HG03442 (cell line): ENCODE measurements around the gene REL.
A peak's percentile ranks its signal among the peaks of the same experiment; 100 is the strongest.
"Not testable (repeated sequence)": the region's sequence is repeated elsewhere in the genome, so short reads cannot be mapped to it uniquely, and the experiment has no call there.

Source experiments
- ATAC-seq: cut with Tn5 transposase; IDR thresholded peaks from one replicate; pipeline ENCODE4 v1.9.1; 2021; ENCODE audit warnings: mild to moderate bottlenecking, moderate library complexity; ENCODE audit not compliant: unreplicated experiment

The REL gene

GRCh38 chr2:60881047-60881932, at the start of gene REL:
Gene REL (plus strand): TSS chr2:60881574. CDS start chr2:60881841, 267 bp downstream.
- peak; percentile 79 for ATAC-seq

GRCh38 chr2:60831921-60832320, 49.5 kb upstream of the REL start:
- no peak for ATAC-seq

- no peak for ATAC-seq
These were observed 48.8 kb upstream of the REL start for GRCh38 chr2:60832621-60833020.

- ATAC-seq = peak; percentile 42
These were observed 47.1 kb upstream of the REL start for GRCh38 chr2:60834270-60834717.

GRCh38 chr2:60836491-60836890, 44.9 kb upstream of the REL start:
- no peak for ATAC-seq

GRCh38 chr2:60837123-60837522, 44.3 kb upstream of the REL start:
- no peak for ATAC-seq

GRCh38 chr2:60838481-60838880, 42.9 kb upstream of the REL start:
- ATAC-seq = no peak

GRCh38 chr2:60839126-60839813, 42.1 kb upstream of the REL start:
- peak; percentile 51 for ATAC-seq

- ATAC-seq = peak; percentile 53
These were observed 40.5 kb upstream of the REL start for GRCh38 chr2:60840880-60841279.

- ATAC-seq = no peak
These were observed 38.4 kb upstream of the REL start for GRCh38 chr2:60843006-60843405.

GRCh38 chr2:60844105-60844504, 37.3 kb upstream of the REL start:
- ATAC-seq = peak; percentile 23

- no peak for ATAC-seq
These were observed 33.5 kb upstream of the REL start for GRCh38 chr2:60847854-60848253.

- no peak for ATAC-seq
These were observed 32.2 kb upstream of the REL start for GRCh38 chr2:60849187-60849586.

GRCh38 chr2:60852282-60852860, 29.0 kb upstream of the REL start:
- ATAC-seq = no peak

- ATAC-seq = no peak
These were observed 27.8 kb upstream of the REL start for GRCh38 chr2:60853531-60853930.

- no peak for ATAC-seq
These were observed 25.2 kb upstream of the REL start for GRCh38 chr2:60855989-60856669.

GRCh38 chr2:60857056-60857455, 24.3 kb upstream of the REL start:
- ATAC-seq = no peak

- no peak for ATAC-seq
These were observed 22.5 kb upstream of the REL start for GRCh38 chr2:60858897-60859311.

- no peak for ATAC-seq
These were observed 19.6 kb upstream of the REL start for GRCh38 chr2:60861736-60862135.

GRCh38 chr2:60862642-60863041, 18.7 kb upstream of the REL start:
- no peak for ATAC-seq

GRCh38 chr2:60865361-60865760, 16.0 kb upstream of the REL start:
- not testable (repeated sequence) for ATAC-seq
